Kidney (tissue), 14 donors: ENCODE data around the gene GATAD2B. TPM values are rescaled to one million over a fixed set of nuclear protein-coding genes. Genes with fewer than 3 reads are reported as not detected.
"Not testable (repeated sequence)": the region's sequence is repeated elsewhere in the genome, so short reads cannot be mapped to it uniquely, and the experiment has no call there.

ENCODE experiments used
- DNase-seq, 5 donors: peaks; one replicate each; pipeline ENCODE4 v3.0.0-alpha.2; 2013 to 2020
- FAIRE-seq: peaks from 2 replicates; lab custom pipeline; 2012; peaks lifted over from hg19 to GRCh38; lab: Jason Lieb, UNC
- H3K27ac ChIP-seq, 2 donors: one replicate each; pipeline ENCODE4 v1.7.0; 2013; ENCODE audit warnings: low read depth in 2 of 2, low read length in 2 of 2, inconsistent platforms in 1 of 2
- H3K27me3 ChIP-seq: one replicate; pipeline ENCODE4 v1.7.1; 2013; ENCODE audit warnings: low read length, inconsistent platforms; ENCODE audit not compliant: control insufficient read depth, insufficient read depth
- H3K36me3 ChIP-seq, 3 donors: one replicate each; pipeline versions ENCODE4 v1.7.0 to v1.7.1; 2013; ENCODE audit warnings: low read length in 3 of 3, control low read depth in 1 of 3, inconsistent platforms in 1 of 3; ENCODE audit not compliant: insufficient read depth in 3 of 3, control insufficient read depth in 2 of 3
- H3K4me1 ChIP-seq, 3 donors: one replicate each; pipeline versions ENCODE4 v1.7.0 to v1.7.1; 2013; ENCODE audit warnings: low read length in 3 of 3, inconsistent platforms in 1 of 3, low read depth in 1 of 3; ENCODE audit not compliant: control insufficient read depth in 2 of 3, insufficient read depth in 2 of 3
- H3K4me3 ChIP-seq, 3 donors: one replicate each; pipeline versions ENCODE4 v1.7.0 to v1.8.1; 2013; ENCODE audit warnings: low read length in 3 of 3, control low read depth in 1 of 3, inconsistent platforms in 1 of 3
- H3K9ac ChIP-seq, 3 donors: one replicate each; pipeline versions ENCODE4 v1.7.0 to v1.7.1; 2013; ENCODE audit warnings: low read length in 3 of 3, control low read depth in 1 of 3, inconsistent platforms in 1 of 3
- H3K9me3 ChIP-seq, 3 donors: one replicate each; pipeline versions ENCODE4 v1.7.0 to v1.7.1; 2013; ENCODE audit warnings: low read length in 3 of 3, control low read depth in 1 of 3, inconsistent platforms in 1 of 3; ENCODE audit not compliant: control insufficient read depth in 2 of 3, insufficient read depth in 1 of 3
- CTCF ChIP-seq: IDR thresholded peaks from 3 replicates; pipeline ENCODE4 v1.5.1; 2012; ENCODE audit warnings: mild to moderate bottlenecking, moderate library complexity, borderline replicate concordance; ENCODE audit not compliant: insufficient read depth; ENCODE audit errors: extremely low read depth
- intact Hi-C: fragments of 100-400 bp; cut with DNase I; formaldehyde crosslinking; loops from one replicate; pipeline ENCODE4 v1.11.1; 2022
- polyA plus RNA-seq: library from polyadenylated mRNA; stranded (reverse); fragments of 350-450 nt; fragmentation: Illumina TruSeq; extraction: RNeasy Lipid Tissue Mini Kit (QIAGEN cat#74804); gene quantifications from one replicate; pipeline ENCODE4 v1.2.3, GENCODE V29; 2014; ENCODE audit warnings: low read depth, low replicate concordance; ENCODE audit not compliant: insufficient read depth
- total RNA-seq: library from RNA; stranded (reverse); fragmentation: NEBNext Ultra II Directional; extraction: Animal tissue kit (Norgen Biotek cat#: 25700); gene quantifications from one replicate; pipeline ENCODE4 v1.2.1, GENCODE V29; 2021
- donor health status: control.
- donor health status: control.
- donor health status: control.
- donor health status: control.
- donor health status: control.
- donor health status: DM: yes; HTN: yes; CAD: no.
- donor health status: Normal renal cell carcinoma (clear cell type).

The GATAD2B gene
- total and polyA plus RNA-seq, 2 donors from 2014 or later: 3.6 to 49.0 TPM

DNA sequence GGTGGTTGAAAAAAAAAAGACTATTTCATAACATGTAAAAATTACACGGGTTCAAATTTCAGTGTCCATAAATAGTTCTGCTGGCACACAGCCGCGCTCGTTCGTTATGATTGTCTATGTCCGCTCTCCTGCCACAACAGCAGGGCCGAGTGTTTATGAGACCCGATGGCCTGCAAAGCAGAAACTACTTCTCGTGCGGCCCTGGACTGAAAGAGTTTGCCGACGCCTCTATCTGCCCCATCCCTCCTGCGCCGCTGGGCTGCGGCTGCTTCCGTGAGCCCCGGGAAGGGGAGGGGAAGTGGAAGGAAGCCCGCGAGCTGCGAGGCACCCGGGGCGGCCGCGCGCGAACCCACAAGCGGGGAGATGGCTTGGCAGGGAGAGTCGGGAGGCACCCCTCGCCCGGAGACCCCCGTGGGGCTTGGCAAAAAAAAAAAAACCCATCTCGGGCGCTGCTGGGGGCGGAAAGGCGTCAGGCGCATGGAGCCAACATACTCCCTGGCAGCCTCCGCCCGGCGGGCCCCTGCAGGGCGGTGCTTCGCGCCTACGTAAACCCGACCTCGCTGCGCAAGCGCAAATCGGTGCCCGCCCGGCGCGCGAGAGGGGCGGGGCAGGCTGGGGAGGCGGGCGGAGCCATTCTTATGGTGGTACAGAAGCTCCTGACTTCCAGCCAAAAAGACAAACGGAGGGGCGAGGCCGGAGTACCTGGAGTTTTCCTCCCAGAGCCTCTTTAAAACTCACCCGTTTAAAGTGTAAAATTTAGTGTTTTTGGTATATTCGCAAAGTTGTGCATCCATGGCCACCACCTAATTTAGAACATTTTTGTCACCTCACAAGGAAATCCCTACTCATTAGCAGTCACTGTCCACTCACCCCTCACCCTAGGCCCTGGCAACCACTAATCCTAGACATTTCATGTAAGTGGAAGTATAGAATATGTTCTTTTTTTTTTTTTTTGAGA is 139.3 kb downstream of the GATAD2B start:
- intact Hi-C loops: no loop called here
- FAIRE-seq: no peak

DNA sequence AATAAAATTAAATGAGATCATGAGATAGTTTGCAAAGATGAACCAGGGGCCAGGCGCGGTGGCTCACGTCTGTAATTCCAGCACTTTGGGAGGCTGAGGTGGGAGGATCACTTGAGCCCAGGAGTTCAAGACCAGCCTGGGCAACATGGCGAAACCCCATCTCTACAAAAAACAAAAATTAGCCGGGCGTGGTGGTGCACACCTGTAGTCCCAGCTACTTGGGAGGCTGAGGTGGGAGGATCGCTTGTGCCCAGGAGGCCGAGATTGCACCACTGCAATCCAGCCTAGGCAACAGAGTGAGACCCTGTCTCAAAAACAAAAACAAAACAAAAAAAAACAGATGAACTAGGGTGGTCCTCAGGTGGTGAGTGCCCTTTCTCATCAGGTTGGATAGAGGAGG is 140.1 kb downstream of the GATAD2B start:
- H3K4me3 ChIP-seq: peak overlapping the region; percentile 64 to 76 (median 74)
- H3K9me3 ChIP-seq, H3K36me3 ChIP-seq, intact Hi-C loops, FAIRE-seq, H3K27me3 ChIP-seq, DNase-seq: not testable (repeated sequence)
- H3K4me1 ChIP-seq: peaks cover 0 to 23% (median 8%) of the 10 kb centered on the region in 3 donors
- peak overlapping the region in 1 of 2 donors; percentile 93 for H3K27ac ChIP-seq
- peak overlapping the region; percentile 72 to 91 (median 80) for H3K9ac ChIP-seq

More for the DNA sequence above, 139.3 kb downstream of the GATAD2B start:
- Histone ChIP-seq H3K9ac (peak overlapping the region; percentile 72 to 91 (median 80)), H3K27ac (peak overlapping the region; percentile 93 to 98), H3K27me3 (no peaks in the 10 kb centered on the region), H3K4me1 (peaks cover 0 to 20% (median 4%) of the 10 kb centered on the region in 3 donors), H3K9me3 (no peaks in the 10 kb centered on the region), H3K4me3 (peak overlapping the region; percentile 64 to 76 (median 74)), H3K36me3 (no peaks in the 10 kb centered on the region)
- peak; percentile 5 for TF ChIP-seq CTCF
- peak; percentile 92 to 97 (median 96) for DNase-seq

DNA sequence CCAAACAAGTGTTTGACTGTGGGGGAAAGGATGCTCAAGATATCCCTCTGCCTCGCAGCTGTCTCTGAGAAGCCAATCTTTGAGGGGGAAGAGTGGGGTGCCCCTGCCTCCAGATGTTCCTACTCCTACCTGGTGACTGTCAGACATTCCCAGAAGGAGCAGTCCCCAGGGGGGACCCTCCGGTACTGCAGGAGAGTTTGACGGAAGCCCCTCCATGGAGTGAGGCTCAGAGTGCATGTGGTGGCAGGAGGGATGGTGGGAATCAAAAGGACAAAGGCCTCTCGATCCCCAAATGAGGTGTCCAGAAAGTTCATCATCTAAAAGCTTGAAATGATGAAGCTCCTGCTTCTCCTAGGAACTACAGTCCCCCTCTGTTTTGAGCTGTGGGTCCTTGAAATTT is 142.2 kb downstream of the GATAD2B start:
- no peaks in the 10 kb centered on the region for H3K36me3 ChIP-seq
- H3K4me1 ChIP-seq: peaks cover 0 to 37% (median 21%) of the 10 kb centered on the region in 3 donors
- intact Hi-C loops: no loop called here
- DNase-seq (no peak), FAIRE-seq (no peak)
- TF ChIP-seq CTCF: no peak
- H3K27me3 ChIP-seq: no peaks in the 10 kb centered on the region
- H3K9ac ChIP-seq: no peak overlapping the region
- no peaks in the 10 kb centered on the region for H3K9me3 ChIP-seq
- no peak overlapping the region for H3K4me3 ChIP-seq
- H3K27ac ChIP-seq: peak overlapping the region in 1 of 2 donors; percentile 7
